ENCODE results near the gene MTA2. TPM values are rescaled to one million over a fixed set of nuclear protein-coding genes. Genes with fewer than 3 reads are reported as not detected.

Gene MTA2
- total and polyA plus RNA-seq, 10 of the 15 experiments (the other 5 are each of a cell fraction or from before 2014, with no cell fraction given): 6.7 to 201 (median 113) TPM

DNA sequence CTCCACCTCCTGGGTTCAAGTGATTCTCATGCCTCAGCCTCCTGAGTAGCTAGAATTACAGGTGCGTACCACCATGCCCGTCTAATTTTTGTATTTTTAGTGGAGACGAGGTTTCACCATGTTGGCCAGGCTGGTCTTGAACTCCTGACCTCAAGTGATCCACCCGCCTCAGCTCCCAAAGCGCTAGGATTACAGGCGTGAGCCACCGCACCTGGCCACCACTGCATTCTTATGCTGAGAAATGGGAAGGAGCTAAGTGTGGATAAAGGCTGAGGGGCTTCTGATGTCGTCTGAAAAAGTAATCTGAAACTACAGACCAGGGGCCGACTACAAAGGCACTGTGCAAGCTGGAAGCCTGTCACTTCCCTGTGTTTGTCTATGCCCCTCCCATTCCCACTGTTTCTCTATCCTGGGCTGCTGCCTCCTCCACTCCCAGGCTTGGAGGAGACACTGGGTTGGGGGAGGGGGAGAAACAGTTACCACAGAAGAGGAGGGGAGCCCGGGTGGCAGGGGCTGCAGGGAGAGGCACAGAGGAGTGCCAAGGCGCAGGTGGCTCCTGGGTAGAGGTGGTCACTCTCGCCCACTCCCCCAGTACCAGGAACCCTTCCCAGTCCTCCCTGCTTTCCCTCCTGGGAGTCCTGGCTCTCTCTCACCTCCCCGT is 2.9 kb upstream of the MTA2 start:
- no peak for FAIRE-seq

More for the DNA sequence above, 2.9 kb upstream of the MTA2 start:
- DNase-seq (ENCODE audit: low read depth, low spot score) (no peak), ATAC-seq (no peak)
- ChIA-PET SMC1A (ENCODE audit: uncharacterized antibody, unreplicated experiment) (no interaction called here), POLR2A (interaction anchor here (0.7 to 1.2 kb wide), 2 partner anchors 18 to 225 kb away, joined by 3 read pairs; partner anchors contain the start of gene B3GAT3), CTCF (no interaction called here), RAD21 (ENCODE audit: unreplicated experiment) (interaction anchor here (0.5 to 0.9 kb wide), 2 partner anchors 13 to 164 kb away, joined by 4 to 5 read pairs; partner anchors contain the start of gene TUT1)
- intact Hi-C loops (cut with micrococcal nuclease; ENCODE audit: unreplicated experiment) (loop anchor here (5.0 kb wide), 2 partner anchors 103 to 123 kb away; partner anchors contain the start of genes BSCL2, GNG3, HNRNPUL2 and TTC9C), in situ Hi-C loops (cut with MboI) (no loop called here)
- no peaks in the 10 kb centered on the region; the same call in 1 of the 2 replicates for H4K20me1 ChIP-seq (ENCODE audit: control insufficient read depth, insufficient read depth)
- no peak overlapping the region for H3K4me3 ChIP-seq
- no peak overlapping the region for H3K9ac ChIP-seq (ENCODE audit: control insufficient read depth, insufficient read depth, low read length)
- no peak overlapping the region for H3K4me2 ChIP-seq (ENCODE audit: control insufficient read depth, insufficient read depth)
- H3K4me1 ChIP-seq (ENCODE audit: control insufficient read depth, insufficient read depth, low read length): peaks cover 12% of the 10 kb centered on the region
- peaks cover 20% of the 10 kb centered on the region for H3K79me2 ChIP-seq (ENCODE audit: control insufficient read depth, insufficient read depth, low read length)
- no peak overlapping the region for H3K27ac ChIP-seq (ENCODE audit: control insufficient read depth, insufficient read depth)
- H3K27me3 ChIP-seq (replicated peaks in 1 of 2; ENCODE audit: control insufficient read depth in 2 of 2, insufficient read depth in 2 of 2, low read length in 1 of 2): no peaks in the 10 kb centered on the region
- H3K9me3 ChIP-seq (replicated peaks; ENCODE audit: control insufficient read depth, insufficient read depth, low read length): no peaks in the 10 kb centered on the region
- TF ChIP-seq HDAC6 (IDR thresholded peaks at IDR 0.05; ENCODE audit: unreplicated experiment): no peak
- TF ChIP-seq KAT2A (conservative IDR thresholded peaks at IDR 0.05; ENCODE audit: control insufficient read depth, low read depth, low read length): no peak
- TF ChIP-seq, protein P1, sequence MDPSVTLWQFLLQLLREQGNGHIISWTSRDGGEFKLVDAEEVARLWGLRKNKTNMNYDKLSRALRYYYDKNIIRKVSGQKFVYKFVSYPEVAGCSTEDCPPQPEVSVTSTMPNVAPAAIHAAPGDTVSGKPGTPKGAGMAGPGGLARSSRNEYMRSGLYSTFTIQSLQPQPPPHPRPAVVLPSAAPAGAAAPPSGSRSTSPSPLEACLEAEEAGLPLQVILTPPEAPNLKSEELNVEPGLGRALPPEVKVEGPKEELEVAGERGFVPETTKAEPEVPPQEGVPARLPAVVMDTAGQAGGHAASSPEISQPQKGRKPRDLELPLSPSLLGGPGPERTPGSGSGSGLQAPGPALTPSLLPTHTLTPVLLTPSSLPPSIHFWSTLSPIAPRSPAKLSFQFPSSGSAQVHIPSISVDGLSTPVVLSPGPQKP (IDR thresholded peaks at IDR 0.05; ENCODE audit: low read depth, low read length): no peak
- TF ChIP-seq WRNIP1 (IDR thresholded peaks at IDR 0.05; ENCODE audit: borderline replicate concordance, low read depth, low read length): no peak
- no peak for TF ChIP-seq BCL11A (IDR thresholded peaks at IDR 0.05; ENCODE audit: low read depth, low read length)
- TF ChIP-seq, protein P2, sequence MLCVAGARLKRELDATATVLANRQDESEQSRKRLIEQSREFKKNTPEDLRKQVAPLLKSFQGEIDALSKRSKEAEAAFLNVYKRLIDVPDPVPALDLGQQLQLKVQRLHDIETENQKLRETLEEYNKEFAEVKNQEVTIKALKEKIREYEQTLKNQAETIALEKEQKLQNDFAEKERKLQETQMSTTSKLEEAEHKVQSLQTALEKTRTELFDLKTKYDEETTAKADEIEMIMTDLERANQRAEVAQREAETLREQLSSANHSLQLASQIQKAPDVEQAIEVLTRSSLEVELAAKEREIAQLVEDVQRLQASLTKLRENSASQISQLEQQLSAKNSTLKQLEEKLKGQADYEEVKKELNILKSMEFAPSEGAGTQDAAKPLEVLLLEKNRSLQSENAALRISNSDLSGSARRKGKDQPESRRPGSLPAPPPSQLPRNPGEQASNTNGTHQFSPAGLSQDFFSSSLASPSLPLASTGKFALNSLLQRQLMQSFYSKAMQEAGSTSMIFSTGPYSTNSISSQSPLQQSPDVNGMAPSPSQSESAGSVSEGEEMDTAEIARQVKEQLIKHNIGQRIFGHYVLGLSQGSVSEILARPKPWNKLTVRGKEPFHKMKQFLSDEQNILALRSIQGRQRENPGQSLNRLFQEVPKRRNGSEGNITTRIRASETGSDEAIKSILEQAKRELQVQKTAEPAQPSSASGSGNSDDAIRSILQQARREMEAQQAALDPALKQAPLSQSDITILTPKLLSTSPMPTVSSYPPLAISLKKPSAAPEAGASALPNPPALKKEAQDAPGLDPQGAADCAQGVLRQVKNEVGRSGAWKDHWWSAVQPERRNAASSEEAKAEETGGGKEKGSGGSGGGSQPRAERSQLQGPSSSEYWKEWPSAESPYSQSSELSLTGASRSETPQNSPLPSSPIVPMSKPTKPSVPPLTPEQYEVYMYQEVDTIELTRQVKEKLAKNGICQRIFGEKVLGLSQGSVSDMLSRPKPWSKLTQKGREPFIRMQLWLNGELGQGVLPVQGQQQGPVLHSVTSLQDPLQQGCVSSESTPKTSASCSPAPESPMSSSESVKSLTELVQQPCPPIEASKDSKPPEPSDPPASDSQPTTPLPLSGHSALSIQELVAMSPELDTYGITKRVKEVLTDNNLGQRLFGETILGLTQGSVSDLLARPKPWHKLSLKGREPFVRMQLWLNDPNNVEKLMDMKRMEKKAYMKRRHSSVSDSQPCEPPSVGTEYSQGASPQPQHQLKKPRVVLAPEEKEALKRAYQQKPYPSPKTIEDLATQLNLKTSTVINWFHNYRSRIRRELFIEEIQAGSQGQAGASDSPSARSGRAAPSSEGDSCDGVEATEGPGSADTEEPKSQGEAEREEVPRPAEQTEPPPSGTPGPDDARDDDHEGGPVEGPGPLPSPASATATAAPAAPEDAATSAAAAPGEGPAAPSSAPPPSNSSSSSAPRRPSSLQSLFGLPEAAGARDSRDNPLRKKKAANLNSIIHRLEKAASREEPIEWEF (IDR thresholded peaks at IDR 0.05; ENCODE audit: insufficient replicate concordance, low read depth, low read length): no peak
- TF ChIP-seq PAX5 (IDR thresholded peaks at IDR 0.05; ENCODE audit: borderline replicate concordance, low read depth, low read length): no peak
- no peak for TF ChIP-seq POU2F2 (IDR thresholded peaks at IDR 0.05; ENCODE audit: borderline replicate concordance, low read depth, low read length)
- 82% methylated on average over 13 of the region's 13 CpGs for WGBS (ENCODE audit: insufficient coverage, insufficient replicate concordance, low lambda C conversion rate, missing lambda C conversion rate)
- BruUV-seq (replicated peaks): no TSS peak
- H3K36me3 ChIP-seq (ENCODE audit: control insufficient read depth in 2 of 2, insufficient read depth in 2 of 2, low read length in 1 of 2): peaks cover 3 to 15% of the 10 kb centered on the region in 2 experiments; a peak in 3 of 4 replicates
- H2AFZ ChIP-seq (ENCODE audit: control insufficient read depth, low read depth, low read length): no peak overlapping the region

Data from GM12878 (cell line).